ENCODE measurements around the gene SMARCC2. TPM values are rescaled to one million over a fixed set of nuclear protein-coding genes. Genes with fewer than 3 reads are reported as not detected.
A peak's percentile ranks its signal among the peaks of the same experiment; 100 is the strongest.

The SMARCC2 gene
- total RNA-seq, 4 donors from 2014 or later = 34.1 to 56.9 (median 49.4) TPM

DNA sequence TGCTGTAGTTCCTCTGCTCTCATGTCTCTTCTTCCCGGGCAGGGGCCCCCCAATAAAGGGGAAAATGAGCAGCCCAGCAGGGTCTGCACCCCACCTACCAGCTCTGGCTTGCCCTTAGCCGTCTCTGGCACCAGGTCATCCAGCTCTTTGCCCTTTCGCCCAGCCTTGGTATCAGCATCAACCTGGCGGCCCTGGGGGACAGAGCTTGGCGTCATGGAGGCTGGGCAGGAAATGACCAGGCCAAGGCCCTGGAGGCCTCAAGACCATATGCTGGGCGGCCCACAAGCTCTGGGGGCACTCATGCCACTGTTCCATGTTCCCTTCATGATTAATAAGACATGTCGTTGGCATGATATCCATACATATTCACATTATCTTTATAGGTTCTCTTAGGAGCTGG is 16.4 kb downstream of the SMARCC2 start:
- no peak overlapping the region for H3K27ac ChIP-seq
- in situ Hi-C loops (cut with MboI; ENCODE audit: low sequenced_read_pairs in 4 of 4) = no loop called here
- peaks cover 9 to 99% of the 10 kb centered on the region in 2 donors for H3K36me3 ChIP-seq
- no peaks in the 10 kb centered on the region for H3K9me3 ChIP-seq
- no peak for ATAC-seq
- no peak for DNase-seq
- intact Hi-C loops (cut with DNase I; ENCODE audit: low total_unique reads) = no loop called here
- no peaks in the 10 kb centered on the region for H3K4me1 ChIP-seq
- no peak overlapping the region for H3K4me3 ChIP-seq
- TF ChIP-seq, protein P1, sequence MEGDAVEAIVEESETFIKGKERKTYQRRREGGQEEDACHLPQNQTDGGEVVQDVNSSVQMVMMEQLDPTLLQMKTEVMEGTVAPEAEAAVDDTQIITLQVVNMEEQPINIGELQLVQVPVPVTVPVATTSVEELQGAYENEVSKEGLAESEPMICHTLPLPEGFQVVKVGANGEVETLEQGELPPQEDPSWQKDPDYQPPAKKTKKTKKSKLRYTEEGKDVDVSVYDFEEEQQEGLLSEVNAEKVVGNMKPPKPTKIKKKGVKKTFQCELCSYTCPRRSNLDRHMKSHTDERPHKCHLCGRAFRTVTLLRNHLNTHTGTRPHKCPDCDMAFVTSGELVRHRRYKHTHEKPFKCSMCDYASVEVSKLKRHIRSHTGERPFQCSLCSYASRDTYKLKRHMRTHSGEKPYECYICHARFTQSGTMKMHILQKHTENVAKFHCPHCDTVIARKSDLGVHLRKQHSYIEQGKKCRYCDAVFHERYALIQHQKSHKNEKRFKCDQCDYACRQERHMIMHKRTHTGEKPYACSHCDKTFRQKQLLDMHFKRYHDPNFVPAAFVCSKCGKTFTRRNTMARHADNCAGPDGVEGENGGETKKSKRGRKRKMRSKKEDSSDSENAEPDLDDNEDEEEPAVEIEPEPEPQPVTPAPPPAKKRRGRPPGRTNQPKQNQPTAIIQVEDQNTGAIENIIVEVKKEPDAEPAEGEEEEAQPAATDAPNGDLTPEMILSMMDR (IDR thresholded peaks at IDR 0.05 in 4 of 5, conservative IDR thresholded peaks at IDR 0.05 in 1 of 5) = no peak
- TF ChIP-seq POLR2A (IDR thresholded peaks at IDR 0.05) = no peak
- no peaks in the 10 kb centered on the region for H3K27me3 ChIP-seq

GRCh38 chr12:56169229-56169759 is 20.0 kb downstream of the SMARCC2 start:
- no peak for TF ChIP-seq POLR2A (IDR thresholded peaks at IDR 0.05)
- TF ChIP-seq, protein P1 (IDR thresholded peaks at IDR 0.05 in 4 of 5, conservative IDR thresholded peaks at IDR 0.05 in 1 of 5) = no peak
- peaks cover 6 to 100% of the 10 kb centered on the region in 2 donors for H3K36me3 ChIP-seq
- H3K9me3 ChIP-seq = no peaks in the 10 kb centered on the region
- no peak overlapping the region for H3K4me3 ChIP-seq
- intact Hi-C loops (cut with DNase I; ENCODE audit: low total_unique reads) (no loop called here), in situ Hi-C loops (cut with MboI; ENCODE audit: low sequenced_read_pairs in 4 of 4) (no loop called here)
- ATAC-seq = no peak
- H3K27ac ChIP-seq = no peak overlapping the region
- H3K27me3 ChIP-seq = no peaks in the 10 kb centered on the region
- H3K4me1 ChIP-seq = no peaks in the 10 kb centered on the region
- no peak for DNase-seq

- peak in 1 of 2 donors; percentile 13 for ATAC-seq
Observed at GRCh38 chr12:56165369-56165768, 23.9 kb downstream of the SMARCC2 start.

GRCh38 chr12:56164345-56164729 is 24.9 kb downstream of the SMARCC2 start:
- no peak for DNase-seq
- no peak for TF ChIP-seq POLR2A (IDR thresholded peaks at IDR 0.05)
- TF ChIP-seq, protein P1 (IDR thresholded peaks at IDR 0.05 in 4 of 5, conservative IDR thresholded peaks at IDR 0.05 in 1 of 5) = no peak
- intact Hi-C loops (cut with DNase I; ENCODE audit: low total_unique reads) = no loop called here
- Histone ChIP-seq H3K4me1 (peaks cover 26 to 28% of the 10 kb centered on the region in 2 donors), H3K9me3 (no peaks in the 10 kb centered on the region), H3K27ac (no peak overlapping the region), H3K4me3 (no peak overlapping the region), H3K27me3 (no peaks in the 10 kb centered on the region), H3K36me3 (peaks cover 0 to 100% of the 10 kb centered on the region in 2 donors)
- no peak for ATAC-seq
- in situ Hi-C loops (cut with MboI; ENCODE audit: low sequenced_read_pairs in 4 of 4) = no loop called here

More at GRCh38 chr12:56165369-56165768, 23.9 kb downstream of the SMARCC2 start:
- Histone ChIP-seq H3K36me3 (peaks cover 0 to 100% of the 10 kb centered on the region in 2 donors), H3K27ac (peak overlapping the region in 3 of 4 donors; percentile 24 to 64 (median 35)), H3K9me3 (no peaks in the 10 kb centered on the region), H3K4me3 (no peak overlapping the region), H3K27me3 (no peaks in the 10 kb centered on the region), H3K4me1 (peaks cover 15 to 18% of the 10 kb centered on the region in 2 donors)
- no peak for TF ChIP-seq POLR2A (IDR thresholded peaks at IDR 0.05)
- TF ChIP-seq, protein P1 (IDR thresholded peaks at IDR 0.05 in 4 of 5, conservative IDR thresholded peaks at IDR 0.05 in 1 of 5) = no peak
- intact Hi-C loops (cut with DNase I; ENCODE audit: low total_unique reads) = no loop called here
- in situ Hi-C loops (cut with MboI; ENCODE audit: low sequenced_read_pairs in 4 of 4) = no loop called here
- no peak for DNase-seq
